NT2/D1 (cell line): ENCODE measurements around the gene SIKE1.

Experiments
- DNase-seq: peaks from one replicate; pipeline ENCODE4 v3.0.0-alpha.2; 2011; ENCODE audit warnings: low read depth, low spot score
- H3K27me3 ChIP-seq: 2 replicates; pipeline ENCODE4 v1.6.0; 2011; ENCODE audit warnings: mild to moderate bottlenecking; ENCODE audit not compliant: insufficient read length, insufficient read depth
- H3K36me3 ChIP-seq: 2 replicates; pipeline ENCODE4 v1.6.1; 2011; ENCODE audit warnings: mild to moderate bottlenecking, low read length, mixed read lengths; ENCODE audit not compliant: insufficient read depth, insufficient read length
- H3K4me1 ChIP-seq: 2 replicates; pipeline ENCODE4 v1.5.1; 2011; ENCODE audit not compliant: insufficient read depth, insufficient read length
- H3K4me3 ChIP-seq: 2 replicates; pipeline ENCODE4 v1.5.1; 2011; ENCODE audit warnings: low read depth; ENCODE audit not compliant: insufficient read length
- H3K9ac ChIP-seq: 2 replicates; pipeline ENCODE4 v1.6.0; 2011; ENCODE audit warnings: low read depth; ENCODE audit not compliant: insufficient read length
- H3K9me3 ChIP-seq: 2 replicates; pipeline ENCODE4 v1.5.1; 2011; ENCODE audit warnings: mild to moderate bottlenecking, low read length; ENCODE audit not compliant: insufficient read depth
- SUZ12 ChIP-seq: IDR thresholded peaks from 2 replicates; pipeline ENCODE4 v1.6.1; 2011; ENCODE audit not compliant: insufficient read length, insufficient read depth; ENCODE audit errors: extremely low read depth
- YY1 ChIP-seq: IDR thresholded peaks from 2 replicates; pipeline ENCODE4 v1.6.1; 2011; ENCODE audit not compliant: insufficient read length, insufficient read depth
- ZNF274 ChIP-seq: IDR thresholded peaks from 2 replicates; pipeline ENCODE4 v1.6.1; 2011; ENCODE audit warnings: mild to moderate bottlenecking, low read depth, low read length

SIKE1 gene

DNA sequence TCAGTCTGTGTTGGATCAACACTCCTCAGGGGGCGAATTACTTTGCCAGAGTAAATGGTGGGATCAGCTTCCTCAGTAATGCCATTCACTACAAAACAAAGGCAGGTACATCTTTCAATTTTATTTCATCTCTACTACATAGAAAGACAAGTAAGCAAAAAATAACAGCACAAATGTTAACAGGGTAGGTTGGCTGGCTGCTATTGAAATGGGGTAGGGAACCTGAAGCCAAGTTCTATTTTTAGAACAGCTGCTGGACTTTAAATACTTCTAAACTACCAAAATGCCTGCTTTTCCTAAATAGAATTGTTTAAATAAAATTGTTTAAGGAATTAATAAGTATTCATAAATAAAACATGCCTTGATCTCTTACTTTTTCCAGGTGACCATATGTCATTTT, 56.6 kb downstream of the SIKE1 start:
- no peak for DNase-seq
- H3K4me3 ChIP-seq, result no peak overlapping the region
- H3K4me1 ChIP-seq, result no peaks in the 10 kb centered on the region
- no peak overlapping the region for H3K9ac ChIP-seq
- TF ChIP-seq YY1 (no peak), SUZ12 (no peak), ZNF274 (no peak)
- H3K9me3 ChIP-seq, result no peaks in the 10 kb centered on the region
- H3K36me3 ChIP-seq, result peaks cover 100% of the 10 kb centered on the region
- H3K27me3 ChIP-seq, result no peaks in the 10 kb centered on the region

DNA sequence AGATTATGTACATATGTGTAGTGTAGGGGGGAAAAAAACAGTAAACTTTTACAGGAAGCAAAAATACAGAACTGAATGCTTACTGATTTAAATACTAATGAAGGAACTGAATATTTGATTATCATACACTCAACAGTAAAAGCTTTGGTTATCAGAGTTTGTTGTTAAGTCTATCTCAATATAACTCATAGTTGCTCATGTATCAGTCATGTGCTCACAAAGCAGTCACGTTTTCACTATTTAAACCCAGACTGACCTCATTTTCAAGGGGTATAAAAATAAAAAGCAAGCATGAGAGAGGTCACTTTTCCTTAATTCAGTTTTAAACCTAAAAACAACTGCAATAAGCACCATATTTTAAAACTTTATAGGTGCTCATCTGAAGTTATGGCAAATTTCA, 57.0 kb downstream of the SIKE1 start:
- H3K4me1 ChIP-seq, result no peaks in the 10 kb centered on the region
- H3K36me3 ChIP-seq, result peaks cover 100% of the 10 kb centered on the region
- H3K9me3 ChIP-seq, result no peaks in the 10 kb centered on the region
- TF ChIP-seq YY1, result no peak
- no peak for TF ChIP-seq ZNF274
- no peak for TF ChIP-seq SUZ12
- H3K27me3 ChIP-seq, result no peaks in the 10 kb centered on the region
- no peak for DNase-seq
- H3K9ac ChIP-seq, result no peak overlapping the region
- no peak overlapping the region for H3K4me3 ChIP-seq

DNA sequence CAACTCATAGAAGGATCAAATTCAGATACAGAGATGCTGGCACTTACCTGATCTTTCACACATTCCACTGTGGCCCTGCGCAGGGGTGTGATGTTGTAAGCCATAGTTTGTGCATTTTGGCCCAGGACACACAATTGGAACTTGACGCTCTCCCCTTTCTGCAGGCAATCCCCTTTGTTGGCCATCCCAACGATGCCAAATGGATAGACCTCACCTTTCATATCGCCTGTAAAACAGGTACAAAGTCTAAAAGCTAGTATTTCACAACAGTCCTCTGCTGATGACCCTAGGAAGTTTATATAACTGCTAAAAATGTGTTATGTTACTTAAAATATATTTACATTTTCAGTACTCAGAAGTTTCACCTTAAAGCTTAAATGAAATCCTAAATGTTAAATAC, 60.0 kb downstream of the SIKE1 start:
- Histone ChIP-seq H3K9ac (no peak overlapping the region), H3K36me3 (peaks cover 93% of the 10 kb centered on the region), H3K27me3 (no peaks in the 10 kb centered on the region), H3K4me1 (no peaks in the 10 kb centered on the region), H3K9me3 (no peaks in the 10 kb centered on the region), H3K4me3 (no peak overlapping the region)
- TF ChIP-seq SUZ12, result no peak
- TF ChIP-seq YY1, result no peak
- no peak for TF ChIP-seq ZNF274
- DNase-seq, result no peak
